ENCODE results near the gene DIS3. TPM values are rescaled to one million over a fixed set of nuclear protein-coding genes. Genes with fewer than 3 reads are reported as not detected.
"Not testable (repeated sequence)": the region's sequence is repeated elsewhere in the genome, so short reads cannot be mapped to it uniquely, and the experiment has no call there.

DIS3 gene
- total and polyA plus RNA-seq, 7 experiments from 2014 or later = 14.4 to 44.8 (median 35.2) TPM

- peak in 4 of 9 donors; percentile 7 to 22 (median 16) for DNase-seq
- H3K27me3 Mint-ChIP-seq = no peaks in the 10 kb centered on the region
- peaks cover 0 to 40% (median 20%) of the 10 kb centered on the region in 5 donors for H3K36me3 Mint-ChIP-seq
- H3K4me1 ChIP-seq (ENCODE audit: control insufficient read depth in 2 of 2, insufficient read depth in 2 of 2, low read length in 2 of 2) = no peaks in the 10 kb centered on the region
- H3K9me3 ChIP-seq (ENCODE audit: control insufficient read depth in 2 of 3, low read length in 3 of 3) = no peaks in the 10 kb centered on the region
- H3K4me3 Mint-ChIP-seq = no peak overlapping the region
- ATAC-seq = peak; percentile 51
- ChIA-PET POLR2A (interaction anchor here (0.7 kb wide), 1 partner anchor 249 kb away, joined by 3 read pairs; no protein-coding TSS in a partner anchor), CTCF (interaction anchor here (0.6 kb wide), 1 partner anchor 58 kb away, joined by 3 read pairs; no protein-coding TSS in a partner anchor)
- H3K27ac ChIP-seq (ENCODE audit: low read depth, low read length) = no peak overlapping the region
- peaks cover 0 to 8% (median 5%) of the 10 kb centered on the region in 7 donors for H3K4me1 Mint-ChIP-seq
- peak overlapping the region in 3 of 9 donors; percentile 2 to 82 (median 76) for H3K27ac Mint-ChIP-seq
- peaks cover 0 to 6% (median 0%) of the 10 kb centered on the region in 11 donors for H3K9me3 Mint-ChIP-seq
- H3K36me3 ChIP-seq (ENCODE audit: control insufficient read depth in 2 of 3, insufficient read depth in 3 of 3, low read length in 3 of 3) = peaks cover 0 to 15% (median 0%) of the 10 kb centered on the region in 3 experiments
- H3K4me3 ChIP-seq (ENCODE audit: low read length) = no peak overlapping the region
- intact Hi-C loops (cut with micrococcal nuclease) = loop anchor here (1.0 to 10.0 kb wide), 4 partner anchors 606 to 899 kb away; no protein-coding TSS in a partner anchor
- no peaks in the 10 kb centered on the region for H3K27me3 ChIP-seq (ENCODE audit: control insufficient read depth in 2 of 2, insufficient read depth in 2 of 2, low read length in 2 of 2)
Observed at GRCh38 chr13:72808917-72809500, 27.3 kb upstream of the DIS3 start.

GRCh38 chr13:72806514-72806913 lies 24.8 kb upstream of the DIS3 start:
- CTCF ChIA-PET; DNase-seq; POLR2A ChIA-PET; H3K9me3 ChIP-seq (ENCODE audit: control insufficient read depth in 2 of 3, low read length in 3 of 3); H3K9me3 Mint-ChIP-seq; H3K27me3 Mint-ChIP-seq; H3K4me1 ChIP-seq (ENCODE audit: control insufficient read depth in 2 of 2, insufficient read depth in 2 of 2, low read length in 2 of 2); H3K4me3 ChIP-seq (ENCODE audit: low read length); H3K27ac ChIP-seq (ENCODE audit: low read depth, low read length); H3K27me3 ChIP-seq (ENCODE audit: control insufficient read depth in 2 of 2, insufficient read depth in 2 of 2, low read length in 2 of 2); H3K4me3 Mint-ChIP-seq; ATAC-seq: not testable (repeated sequence)
- peaks cover 0 to 19% (median 9%) of the 10 kb centered on the region in 7 donors for H3K4me1 Mint-ChIP-seq
- peaks cover 8 to 44% (median 31%) of the 10 kb centered on the region in 5 donors for H3K36me3 Mint-ChIP-seq
- intact Hi-C loops (cut with micrococcal nuclease) = loop anchor here (5.0 to 10.0 kb wide), 3 partner anchors 608 to 718 kb away; no protein-coding TSS in a partner anchor
- H3K27ac Mint-ChIP-seq = peak overlapping the region in 2 of 9 donors; percentile 9 to 41
- peaks cover 0 to 19% (median 0%) of the 10 kb centered on the region in 3 experiments for H3K36me3 ChIP-seq (ENCODE audit: control insufficient read depth in 2 of 3, insufficient read depth in 3 of 3, low read length in 3 of 3)

- Mint-ChIP-seq H3K4me3 (no peak overlapping the region), H3K27me3 (no peaks in the 10 kb centered on the region), H3K36me3 (peaks cover 9 to 49% (median 34%) of the 10 kb centered on the region in 5 donors), H3K27ac (no peak overlapping the region), H3K9me3 (peaks cover 0 to 6% (median 2%) of the 10 kb centered on the region in 11 donors), H3K4me1 (peaks cover 0 to 19% (median 10%) of the 10 kb centered on the region in 7 donors)
- POLR2A ChIA-PET = no interaction called here
- H3K27me3 ChIP-seq (ENCODE audit: control insufficient read depth in 2 of 2, insufficient read depth in 2 of 2, low read length in 2 of 2) = no peaks in the 10 kb centered on the region
- peak; percentile 59 for ATAC-seq
- H3K4me3 ChIP-seq (ENCODE audit: low read length) = no peak overlapping the region
- no peaks in the 10 kb centered on the region for H3K4me1 ChIP-seq (ENCODE audit: control insufficient read depth in 2 of 2, insufficient read depth in 2 of 2, low read length in 2 of 2)
- no peak overlapping the region for H3K27ac ChIP-seq (ENCODE audit: low read depth, low read length)
- intact Hi-C loops (cut with micrococcal nuclease) = loop anchor here (5.0 to 10.0 kb wide), 3 partner anchors 609 to 719 kb away; no protein-coding TSS in a partner anchor
- no peaks in the 10 kb centered on the region for H3K9me3 ChIP-seq (ENCODE audit: control insufficient read depth in 2 of 3, low read length in 3 of 3)
- no peak for DNase-seq
- CTCF ChIA-PET = no interaction called here
- peaks cover 0 to 22% (median 0%) of the 10 kb centered on the region in 3 experiments for H3K36me3 ChIP-seq (ENCODE audit: control insufficient read depth in 2 of 3, insufficient read depth in 3 of 3, low read length in 3 of 3)
Observed at GRCh38 chr13:72805676-72806346, 24.1 kb upstream of the DIS3 start.

GRCh38 chr13:72804301-72804700 lies 22.6 kb upstream of the DIS3 start:
- CTCF ChIA-PET = no interaction called here

GRCh38 chr13:72798817-72799216 lies 17.1 kb upstream of the DIS3 start:
- no peak overlapping the region for H3K27ac ChIP-seq (ENCODE audit: low read depth, low read length)
- no peaks in the 10 kb centered on the region for H3K27me3 Mint-ChIP-seq
- H3K27ac Mint-ChIP-seq = no peak overlapping the region
- ChIA-PET CTCF (no interaction called here), POLR2A (no interaction called here)
- peaks cover 0 to 4% (median 0%) of the 10 kb centered on the region in 11 donors for H3K9me3 Mint-ChIP-seq
- H3K4me3 Mint-ChIP-seq = no peak overlapping the region
- no peaks in the 10 kb centered on the region for H3K9me3 ChIP-seq (ENCODE audit: control insufficient read depth in 2 of 3, low read length in 3 of 3)
- H3K36me3 Mint-ChIP-seq = peaks cover 16 to 63% (median 38%) of the 10 kb centered on the region in 5 donors
- no peak overlapping the region for H3K4me3 ChIP-seq (ENCODE audit: low read length)
- peaks cover 7 to 27% (median 19%) of the 10 kb centered on the region in 7 donors for H3K4me1 Mint-ChIP-seq
- intact Hi-C loops (cut with micrococcal nuclease) = no loop called here
- no peaks in the 10 kb centered on the region for H3K4me1 ChIP-seq (ENCODE audit: control insufficient read depth in 2 of 2, insufficient read depth in 2 of 2, low read length in 2 of 2)
- no peaks in the 10 kb centered on the region for H3K27me3 ChIP-seq (ENCODE audit: control insufficient read depth in 2 of 2, insufficient read depth in 2 of 2, low read length in 2 of 2)
- peaks cover 3 to 57% (median 9%) of the 10 kb centered on the region in 3 experiments for H3K36me3 ChIP-seq (ENCODE audit: control insufficient read depth in 2 of 3, insufficient read depth in 3 of 3, low read length in 3 of 3)
- ATAC-seq = no peak
- DNase-seq = no peak

More at GRCh38 chr13:72804301-72804700, 22.6 kb upstream of the DIS3 start:
- Mint-ChIP-seq H3K9me3 (peaks cover 0 to 6% (median 2%) of the 10 kb centered on the region in 11 donors), H3K36me3 (peaks cover 12 to 53% (median 40%) of the 10 kb centered on the region in 5 donors), H3K27ac (peak overlapping the region in 6 of 9 donors; percentile 3 to 59 (median 33)), H3K4me3 (no peak overlapping the region), H3K4me1 (peaks cover 0 to 19% (median 12%) of the 10 kb centered on the region in 7 donors), H3K27me3 (no peaks in the 10 kb centered on the region)
- no peak for ATAC-seq
- Histone ChIP-seq H3K4me3 (ENCODE audit: low read length) (no peak overlapping the region), H3K4me1 (ENCODE audit: control insufficient read depth in 2 of 2, insufficient read depth in 2 of 2, low read length in 2 of 2) (no peaks in the 10 kb centered on the region), H3K27ac (ENCODE audit: low read depth, low read length) (no peak overlapping the region), H3K27me3 (ENCODE audit: control insufficient read depth in 2 of 2, insufficient read depth in 2 of 2, low read length in 2 of 2) (no peaks in the 10 kb centered on the region), H3K9me3 (ENCODE audit: control insufficient read depth in 2 of 3, low read length in 3 of 3) (no peaks in the 10 kb centered on the region), H3K36me3 (ENCODE audit: control insufficient read depth in 2 of 3, insufficient read depth in 3 of 3, low read length in 3 of 3) (peaks cover 0 to 34% (median 0%) of the 10 kb centered on the region in 3 experiments)
- no peak for DNase-seq
- intact Hi-C loops (cut with micrococcal nuclease) = loop anchor here (10.0 kb wide), 2 partner anchors 610 to 720 kb away; no protein-coding TSS in a partner anchor
- POLR2A ChIA-PET = interaction anchor here (0.6 kb wide), 1 partner anchor 913 kb away, joined by 3 read pairs; no protein-coding TSS in a partner anchor

- Mint-ChIP-seq H3K27me3 (no peaks in the 10 kb centered on the region), H3K4me3 (no peak overlapping the region), H3K36me3 (peaks cover 10 to 68% (median 46%) of the 10 kb centered on the region in 5 donors), H3K9me3 (peaks cover 0 to 6% (median 0%) of the 10 kb centered on the region in 11 donors), H3K27ac (peak overlapping the region in 1 of 9 donors; percentile 20), H3K4me1 (peaks cover 12 to 42% (median 28%) of the 10 kb centered on the region in 7 donors)
- Histone ChIP-seq H3K4me3 (ENCODE audit: low read length) (no peak overlapping the region), H3K9me3 (ENCODE audit: control insufficient read depth in 2 of 3, low read length in 3 of 3) (no peaks in the 10 kb centered on the region), H3K36me3 (ENCODE audit: control insufficient read depth in 2 of 3, insufficient read depth in 3 of 3, low read length in 3 of 3) (peaks cover 3 to 49% (median 14%) of the 10 kb centered on the region in 3 experiments), H3K27ac (ENCODE audit: low read depth, low read length) (no peak overlapping the region), H3K27me3 (ENCODE audit: control insufficient read depth in 2 of 2, insufficient read depth in 2 of 2, low read length in 2 of 2) (no peaks in the 10 kb centered on the region), H3K4me1 (ENCODE audit: control insufficient read depth in 2 of 2, insufficient read depth in 2 of 2, low read length in 2 of 2) (no peaks in the 10 kb centered on the region)
- no peak for DNase-seq
- intact Hi-C loops (cut with micrococcal nuclease) = no loop called here
- no peak for ATAC-seq
- ChIA-PET POLR2A (no interaction called here), CTCF (no interaction called here)
Observed at GRCh38 chr13:72792640-72793039, 10.9 kb upstream of the DIS3 start.

Data from naive thymus-derived CD4-positive, alpha-beta T cell (primary cell).